Measurements from ENCODE around the gene RING1.
A peak's percentile ranks its signal among the peaks of the same experiment; 100 is the strongest.

GRCh38 chr6:33247977-33248642 lies 39.8 kb downstream of the RING1 start:
- no peak for TF ChIP-seq PAX8 (IDR thresholded peaks at IDR 0.05)
- TF ChIP-seq, protein P1, sequence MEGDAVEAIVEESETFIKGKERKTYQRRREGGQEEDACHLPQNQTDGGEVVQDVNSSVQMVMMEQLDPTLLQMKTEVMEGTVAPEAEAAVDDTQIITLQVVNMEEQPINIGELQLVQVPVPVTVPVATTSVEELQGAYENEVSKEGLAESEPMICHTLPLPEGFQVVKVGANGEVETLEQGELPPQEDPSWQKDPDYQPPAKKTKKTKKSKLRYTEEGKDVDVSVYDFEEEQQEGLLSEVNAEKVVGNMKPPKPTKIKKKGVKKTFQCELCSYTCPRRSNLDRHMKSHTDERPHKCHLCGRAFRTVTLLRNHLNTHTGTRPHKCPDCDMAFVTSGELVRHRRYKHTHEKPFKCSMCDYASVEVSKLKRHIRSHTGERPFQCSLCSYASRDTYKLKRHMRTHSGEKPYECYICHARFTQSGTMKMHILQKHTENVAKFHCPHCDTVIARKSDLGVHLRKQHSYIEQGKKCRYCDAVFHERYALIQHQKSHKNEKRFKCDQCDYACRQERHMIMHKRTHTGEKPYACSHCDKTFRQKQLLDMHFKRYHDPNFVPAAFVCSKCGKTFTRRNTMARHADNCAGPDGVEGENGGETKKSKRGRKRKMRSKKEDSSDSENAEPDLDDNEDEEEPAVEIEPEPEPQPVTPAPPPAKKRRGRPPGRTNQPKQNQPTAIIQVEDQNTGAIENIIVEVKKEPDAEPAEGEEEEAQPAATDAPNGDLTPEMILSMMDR (IDR thresholded peaks at IDR 0.05 in 2 of 3, conservative IDR thresholded peaks at IDR 0.05 in 1 of 3; ENCODE audit: control insufficient read depth in 2 of 3, extremely low read depth in 1 of 3, insufficient read depth in 1 of 3, low read depth in 3 of 3, low read length in 3 of 3) = peak; percentile 91 to 94 (median 92)
- TF ChIP-seq ZNF274 (IDR thresholded peaks at IDR 0.05; ENCODE audit: insufficient read depth, insufficient read length) = no peak
- peak; percentile 23 for TF ChIP-seq SP1 (IDR thresholded peaks at IDR 0.05; ENCODE audit: low read depth, low read length)
- no peak for TF ChIP-seq ELK1 (IDR thresholded peaks at IDR 0.05; ENCODE audit: low read depth, low read length)
- TF ChIP-seq POLR2AphosphoS5 (IDR thresholded peaks at IDR 0.05; ENCODE audit: low read length) = no peak
- no peak for TF ChIP-seq EZH2 (IDR thresholded peaks at IDR 0.05; ENCODE audit: borderline replicate concordance, control insufficient read depth, low read depth, low read length)
- no peak for TF ChIP-seq POLR2A (IDR thresholded peaks at IDR 0.05; ENCODE audit: low read depth, low read length)
- no peak for TF ChIP-seq NR2F1 (conservative IDR thresholded peaks at IDR 0.05)
- no peak for TF ChIP-seq TAF1 (IDR thresholded peaks at IDR 0.05; ENCODE audit: borderline replicate concordance, low read depth, low read length)
